ENCODE measurements around the gene PIK3AP1.
"Not testable (repeated sequence)": the region's sequence is repeated elsewhere in the genome, so short reads cannot be mapped to it uniquely, and the experiment has no call there.

Gene PIK3AP1

DNA sequence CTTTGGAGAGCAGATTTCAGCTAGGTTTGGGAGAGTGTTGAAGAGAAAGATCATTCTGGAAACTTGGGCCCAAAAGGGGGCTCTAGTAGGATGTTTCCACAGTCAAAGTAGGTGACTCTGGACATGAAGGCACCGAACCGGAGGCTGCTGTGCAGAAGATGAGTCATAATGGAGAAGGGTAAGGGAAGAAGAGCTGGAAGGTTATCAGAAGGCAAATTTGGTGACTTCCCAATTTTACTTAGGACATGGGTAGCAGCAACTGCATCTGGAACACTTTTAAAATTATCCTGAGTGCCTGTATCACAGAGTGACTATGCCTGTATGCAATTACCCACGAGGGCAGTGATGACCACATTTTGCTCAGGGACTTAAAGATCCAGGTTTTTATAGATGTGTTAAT is 38.8 kb downstream of the PIK3AP1 start:
- TF ChIP-seq, protein P1, sequence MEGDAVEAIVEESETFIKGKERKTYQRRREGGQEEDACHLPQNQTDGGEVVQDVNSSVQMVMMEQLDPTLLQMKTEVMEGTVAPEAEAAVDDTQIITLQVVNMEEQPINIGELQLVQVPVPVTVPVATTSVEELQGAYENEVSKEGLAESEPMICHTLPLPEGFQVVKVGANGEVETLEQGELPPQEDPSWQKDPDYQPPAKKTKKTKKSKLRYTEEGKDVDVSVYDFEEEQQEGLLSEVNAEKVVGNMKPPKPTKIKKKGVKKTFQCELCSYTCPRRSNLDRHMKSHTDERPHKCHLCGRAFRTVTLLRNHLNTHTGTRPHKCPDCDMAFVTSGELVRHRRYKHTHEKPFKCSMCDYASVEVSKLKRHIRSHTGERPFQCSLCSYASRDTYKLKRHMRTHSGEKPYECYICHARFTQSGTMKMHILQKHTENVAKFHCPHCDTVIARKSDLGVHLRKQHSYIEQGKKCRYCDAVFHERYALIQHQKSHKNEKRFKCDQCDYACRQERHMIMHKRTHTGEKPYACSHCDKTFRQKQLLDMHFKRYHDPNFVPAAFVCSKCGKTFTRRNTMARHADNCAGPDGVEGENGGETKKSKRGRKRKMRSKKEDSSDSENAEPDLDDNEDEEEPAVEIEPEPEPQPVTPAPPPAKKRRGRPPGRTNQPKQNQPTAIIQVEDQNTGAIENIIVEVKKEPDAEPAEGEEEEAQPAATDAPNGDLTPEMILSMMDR (IDR thresholded peaks at IDR 0.05; ENCODE audit: low read depth, low read length): no peak
- DNase-seq (ENCODE audit: extremely low read depth, low read depth): no peak

DNA sequence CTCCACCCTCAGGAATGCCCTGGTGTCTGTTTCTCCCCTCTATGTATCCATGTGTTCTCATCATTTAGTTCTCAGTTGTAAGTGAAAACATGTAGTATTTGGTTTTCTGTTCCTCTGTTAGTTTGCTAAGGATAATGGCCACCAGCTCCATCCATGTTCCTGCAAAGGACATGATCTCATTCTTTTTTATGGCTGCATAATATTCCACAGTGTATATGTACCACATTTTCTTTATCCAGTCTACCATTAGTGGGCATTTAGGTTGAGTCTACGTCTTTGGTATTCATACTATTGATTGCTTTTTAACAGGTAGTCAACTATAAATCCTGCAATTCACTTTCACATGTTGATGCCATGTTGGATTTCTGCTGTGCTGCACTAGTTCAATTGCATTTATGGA is 39.9 kb downstream of the PIK3AP1 start:
- DNase-seq (ENCODE audit: extremely low read depth, low read depth): not testable (repeated sequence)

DNA sequence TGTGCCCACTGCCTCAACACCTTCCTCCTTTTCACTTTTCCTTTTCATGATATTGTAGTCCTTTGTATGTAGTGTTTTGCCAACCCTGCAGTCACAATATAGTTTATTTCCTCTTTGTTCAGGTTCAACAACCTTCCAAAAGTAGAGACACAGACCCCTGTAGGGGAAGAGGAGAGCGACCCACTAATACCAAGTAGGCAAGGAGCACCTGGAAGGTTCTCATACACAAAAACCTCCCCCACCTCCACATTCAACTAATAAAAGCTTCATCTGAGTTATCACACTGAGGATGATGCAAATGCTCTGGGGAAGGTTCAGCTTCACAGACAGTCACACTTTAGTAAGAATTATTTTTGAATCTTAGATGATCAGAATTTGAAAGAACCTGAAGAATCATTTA is 41.6 kb downstream of the PIK3AP1 start:
- no peak for DNase-seq (ENCODE audit: extremely low read depth, low read depth)
- TF ChIP-seq, protein P1 (IDR thresholded peaks at IDR 0.05; ENCODE audit: low read depth, low read length): no peak

DNA sequence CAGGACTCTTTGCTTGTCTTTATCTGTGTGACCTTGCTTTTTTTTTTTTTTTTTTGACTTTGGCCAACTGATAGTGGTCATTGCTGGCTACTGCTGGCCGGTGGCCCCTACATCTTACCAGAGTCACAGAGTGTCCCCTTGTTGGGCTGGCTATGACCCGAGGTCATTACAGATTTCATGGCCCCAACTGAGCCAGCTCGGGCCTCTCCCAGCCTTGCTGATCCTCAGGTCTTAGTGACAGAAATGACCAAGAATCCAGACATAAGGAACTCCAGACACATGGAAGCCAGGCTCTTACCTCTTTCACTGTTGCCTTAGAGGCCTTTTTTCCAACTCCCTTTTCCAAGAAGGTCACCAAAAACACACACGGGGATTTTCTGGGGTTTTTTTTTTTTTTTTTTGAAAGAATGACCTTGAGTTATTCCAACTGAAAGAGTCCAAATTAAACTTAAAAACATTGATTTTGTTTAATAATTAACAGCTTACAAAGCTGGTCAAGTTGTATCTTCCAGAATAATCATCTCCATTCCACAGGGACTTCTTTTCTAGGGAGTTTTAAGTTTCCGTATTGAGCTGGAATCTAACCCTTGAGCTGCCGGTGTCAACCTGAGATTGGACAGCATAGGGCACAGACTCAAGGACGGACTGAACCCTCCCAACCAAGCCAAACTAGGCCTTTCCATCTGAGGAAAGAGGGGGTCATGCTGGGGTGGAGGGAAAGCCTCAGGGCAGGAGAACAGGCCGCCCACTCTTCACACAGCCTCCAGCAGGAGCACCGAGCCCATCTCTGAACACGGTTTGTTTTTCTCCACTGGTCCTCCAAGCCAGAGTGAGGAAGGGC is 43.8 kb downstream of the PIK3AP1 start:
- TF ChIP-seq, protein P1 (IDR thresholded peaks at IDR 0.05; ENCODE audit: low read depth, low read length): no peak

DNA sequence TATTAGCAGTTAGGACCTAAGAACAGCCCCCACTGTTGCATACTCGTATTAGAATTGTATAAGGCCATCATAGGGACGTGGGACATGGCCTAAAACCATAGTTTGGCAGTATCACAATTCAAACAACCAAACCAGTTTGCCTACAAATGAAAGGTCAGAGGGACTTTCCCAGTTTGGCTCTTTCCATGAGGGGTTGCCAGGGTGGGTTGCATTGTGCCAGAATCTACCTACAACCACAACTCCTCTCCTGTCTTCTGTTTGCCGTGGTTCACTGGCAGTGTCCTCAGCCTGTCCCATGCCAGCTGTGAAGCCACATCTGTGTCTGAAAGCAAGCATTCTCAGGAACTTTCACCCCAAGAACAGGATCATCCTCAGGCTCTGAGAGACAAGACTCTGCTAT is 44.5 kb downstream of the PIK3AP1 start:
- DNase-seq (ENCODE audit: extremely low read depth, low read depth): no peak
- TF ChIP-seq, protein P1 (IDR thresholded peaks at IDR 0.05; ENCODE audit: low read depth, low read length): no peak

More for the DNA sequence above, 43.8 kb downstream of the PIK3AP1 start:
- no peak for DNase-seq (ENCODE audit: extremely low read depth, low read depth)

DNA sequence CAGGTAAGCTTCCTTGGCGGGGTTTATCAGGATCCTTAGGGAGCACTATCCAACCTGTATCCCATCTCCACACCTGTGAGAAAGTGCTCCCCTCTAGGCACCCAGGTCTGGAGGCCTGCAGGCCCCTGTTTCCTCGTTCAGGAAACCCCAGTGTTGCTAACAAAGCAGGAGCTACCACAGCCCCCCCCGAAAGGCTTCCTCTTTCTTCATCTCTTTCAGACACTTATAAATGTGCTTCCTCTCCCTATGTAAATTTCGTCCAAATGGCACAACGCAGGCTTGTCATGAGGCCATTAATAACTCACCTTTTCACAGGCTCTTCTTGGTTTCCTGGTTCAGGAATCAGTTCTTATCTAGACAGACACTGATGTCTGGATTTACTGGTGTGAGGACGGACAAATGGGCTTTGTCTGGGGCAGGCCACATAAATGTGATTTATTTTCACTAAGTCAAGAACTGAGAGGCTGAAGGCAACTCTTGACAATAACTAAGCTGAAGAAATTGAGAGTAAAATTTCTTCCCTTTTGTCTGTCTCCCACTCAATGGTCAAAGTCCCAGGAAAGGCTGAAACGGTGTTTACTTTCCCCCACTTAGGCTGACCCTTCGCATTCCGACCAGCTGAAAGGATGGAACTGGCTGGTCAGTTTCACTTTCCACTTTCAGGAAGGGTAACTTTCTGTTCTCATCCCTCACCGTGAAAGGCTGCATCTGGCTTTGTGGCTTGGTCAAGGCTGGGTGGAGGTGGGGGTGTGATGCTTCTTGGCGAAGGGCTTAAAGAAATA is 46.8 kb downstream of the PIK3AP1 start:
- TF ChIP-seq, protein P1 (IDR thresholded peaks at IDR 0.05; ENCODE audit: low read depth, low read length): no peak
- DNase-seq (ENCODE audit: extremely low read depth, low read depth): no peak

DNA sequence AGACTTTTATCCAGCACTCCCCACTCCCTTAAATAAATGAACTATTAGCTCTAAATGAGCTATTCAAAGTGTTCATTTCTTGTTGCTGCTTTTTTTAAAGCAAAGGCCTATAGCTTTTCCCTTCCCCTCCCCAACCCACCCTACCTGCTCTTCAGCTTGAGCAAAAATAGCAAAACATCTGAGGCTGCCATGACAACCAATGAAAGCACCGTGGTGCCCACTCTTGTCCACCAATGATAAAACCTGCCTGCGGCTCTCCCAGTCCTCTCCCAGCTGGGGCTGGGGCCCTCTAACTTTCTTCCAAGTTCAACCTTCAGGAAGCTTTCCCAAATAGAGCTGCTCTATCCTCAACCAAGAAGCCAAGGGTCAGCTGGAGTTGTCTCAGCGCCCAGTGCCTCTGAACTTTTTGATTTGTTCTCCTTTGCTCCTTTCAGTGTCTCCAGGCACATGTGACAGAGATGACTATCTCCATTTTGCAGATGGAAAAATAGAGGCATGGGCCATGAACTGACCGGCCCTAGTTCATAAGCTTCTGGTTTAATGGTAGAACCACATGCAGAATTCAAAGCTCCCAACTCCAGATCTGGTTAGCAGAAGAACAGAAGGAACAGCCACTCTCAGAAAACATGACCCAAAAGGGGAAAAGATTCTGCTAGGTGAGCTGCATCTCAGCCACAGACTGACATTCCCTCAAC is 47.7 kb downstream of the PIK3AP1 start:
- no peak for DNase-seq (ENCODE audit: extremely low read depth, low read depth)
- TF ChIP-seq, protein P1 (IDR thresholded peaks at IDR 0.05; ENCODE audit: low read depth, low read length): no peak

Measured in AG09319 (cell line).